DMS53 (cell line): ENCODE data around the gene APOL6.
"Not testable (repeated sequence)": the region's sequence is repeated elsewhere in the genome, so short reads cannot be mapped to it uniquely, and the experiment has no call there.

Experiments used
- DNase-seq: peaks from one replicate; lab custom pipeline; 2025; lab: John Stamatoyannopoulos, UW

The APOL6 gene

DNA sequence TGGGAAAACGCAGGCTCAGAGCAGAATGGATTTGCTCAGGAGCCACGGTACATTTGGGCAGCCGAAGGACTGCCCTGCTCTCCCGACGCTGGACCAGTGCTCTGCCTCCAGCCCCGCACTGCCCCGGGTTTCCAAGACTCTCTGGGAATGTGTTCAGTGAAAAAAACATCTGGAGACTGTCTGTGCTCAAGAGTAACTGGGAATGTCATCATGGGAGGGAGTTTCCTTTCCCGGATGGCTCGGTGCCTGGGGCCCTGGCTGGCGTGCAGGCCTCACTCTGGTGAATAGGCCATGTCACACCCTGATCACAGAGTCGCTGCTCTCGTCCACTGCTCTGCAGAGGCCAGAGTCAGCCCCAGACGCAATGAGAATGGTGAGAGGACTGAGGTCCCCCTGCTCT, 9.8 kb upstream of the APOL6 start:
- DNase-seq: no peak

- no peak for DNase-seq
Measured at GRCh38 chr22:35641494-35642120, 6.6 kb upstream of the APOL6 start.

GRCh38 chr22:35642305-35642741, 5.9 kb upstream of the APOL6 start:
- no peak for DNase-seq

GRCh38 chr22:35643991-35644390, 4.3 kb upstream of the APOL6 start:
- DNase-seq: no peak

DNA sequence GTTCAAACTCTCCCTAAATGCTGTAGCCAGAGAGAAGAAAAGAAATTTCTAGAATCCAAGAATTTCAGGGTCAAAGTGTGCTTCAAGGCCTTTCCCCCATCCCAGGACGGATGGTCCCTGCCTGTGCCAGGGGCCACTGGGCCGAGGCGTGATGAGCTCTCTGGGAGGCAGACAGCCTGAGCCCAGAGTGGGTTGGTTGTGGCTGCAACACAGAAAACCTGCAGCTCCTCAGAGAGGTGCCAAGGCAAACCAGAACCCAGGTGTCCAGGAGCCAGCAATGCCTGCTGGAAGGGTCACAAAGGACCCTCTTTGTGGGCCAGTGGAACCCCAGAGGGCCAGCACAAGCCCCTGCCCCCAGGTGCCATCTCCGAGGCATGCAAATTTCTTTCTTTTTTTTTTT, 2.6 kb upstream of the APOL6 start:
- DNase-seq: no peak

- no peak for DNase-seq
Measured at GRCh38 chr22:35649026-35649553, 844 bp downstream of the APOL6 start.

- no peak for DNase-seq
Measured at GRCh38 chr22:35649636-35650250, 1.5 kb downstream of the APOL6 start.

DNA sequence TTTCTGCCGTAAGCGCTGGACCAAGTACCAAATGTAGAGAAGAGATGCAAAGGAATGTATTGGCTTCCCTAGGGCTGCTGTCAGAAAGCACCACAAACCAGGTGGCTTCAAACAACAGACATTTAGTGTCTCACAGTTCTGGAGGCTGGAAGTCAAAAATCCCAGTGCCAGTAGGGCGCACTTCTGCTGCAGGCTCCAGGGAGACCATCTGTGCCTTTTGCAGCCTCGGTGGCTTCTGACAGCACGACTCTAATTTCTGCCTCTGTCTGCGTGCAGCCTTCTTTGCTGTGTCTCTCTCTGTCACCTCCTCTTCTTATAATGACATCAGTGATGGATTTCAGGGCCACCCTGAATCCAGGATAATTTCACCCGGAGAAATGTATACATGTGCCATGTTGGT, 2.8 kb downstream of the APOL6 start:
- DNase-seq: no peak

DNA sequence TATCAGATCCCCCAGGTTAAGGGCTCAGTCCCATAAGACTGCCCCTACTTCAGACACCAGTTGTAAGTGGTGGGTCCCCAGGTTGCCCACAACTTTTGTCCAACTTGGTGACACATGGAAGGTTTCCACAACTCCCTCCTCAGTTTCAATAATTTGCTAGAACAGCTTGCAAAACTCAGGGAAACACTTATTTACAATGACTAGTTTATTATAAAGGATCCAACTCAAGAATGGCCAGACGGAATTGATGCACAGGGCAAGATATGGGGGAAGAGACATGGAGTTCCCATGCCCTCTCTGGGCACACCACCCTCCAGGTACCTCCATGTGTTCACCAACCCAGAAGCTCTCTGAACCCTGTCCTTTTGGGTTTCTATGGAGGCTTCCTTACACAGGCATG, 5.6 kb downstream of the APOL6 start:
- DNase-seq: no peak

DNA sequence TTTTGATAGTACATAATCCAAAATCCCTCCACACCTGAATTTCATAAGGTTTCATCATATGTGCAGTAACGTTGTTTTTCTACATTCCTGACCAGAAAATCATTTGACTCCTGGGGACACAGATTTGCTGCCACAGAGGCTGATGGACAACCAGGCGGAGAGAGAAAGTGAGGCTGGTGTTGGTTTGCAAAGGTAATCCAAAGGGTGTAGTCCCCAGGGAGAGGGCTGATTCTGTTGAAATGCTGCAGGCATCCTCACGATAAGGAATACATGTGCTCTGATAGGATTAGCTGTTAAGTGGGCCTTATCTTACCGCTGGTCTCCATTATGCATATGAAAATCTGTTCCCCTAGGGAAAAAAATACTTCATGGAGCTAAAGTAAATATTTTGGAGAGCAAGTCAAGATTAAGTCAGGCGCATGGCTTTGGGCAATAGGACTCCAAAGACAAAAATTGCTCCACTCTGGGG, 8.1 kb downstream of the APOL6 start:
- DNase-seq: no peak

DNA sequence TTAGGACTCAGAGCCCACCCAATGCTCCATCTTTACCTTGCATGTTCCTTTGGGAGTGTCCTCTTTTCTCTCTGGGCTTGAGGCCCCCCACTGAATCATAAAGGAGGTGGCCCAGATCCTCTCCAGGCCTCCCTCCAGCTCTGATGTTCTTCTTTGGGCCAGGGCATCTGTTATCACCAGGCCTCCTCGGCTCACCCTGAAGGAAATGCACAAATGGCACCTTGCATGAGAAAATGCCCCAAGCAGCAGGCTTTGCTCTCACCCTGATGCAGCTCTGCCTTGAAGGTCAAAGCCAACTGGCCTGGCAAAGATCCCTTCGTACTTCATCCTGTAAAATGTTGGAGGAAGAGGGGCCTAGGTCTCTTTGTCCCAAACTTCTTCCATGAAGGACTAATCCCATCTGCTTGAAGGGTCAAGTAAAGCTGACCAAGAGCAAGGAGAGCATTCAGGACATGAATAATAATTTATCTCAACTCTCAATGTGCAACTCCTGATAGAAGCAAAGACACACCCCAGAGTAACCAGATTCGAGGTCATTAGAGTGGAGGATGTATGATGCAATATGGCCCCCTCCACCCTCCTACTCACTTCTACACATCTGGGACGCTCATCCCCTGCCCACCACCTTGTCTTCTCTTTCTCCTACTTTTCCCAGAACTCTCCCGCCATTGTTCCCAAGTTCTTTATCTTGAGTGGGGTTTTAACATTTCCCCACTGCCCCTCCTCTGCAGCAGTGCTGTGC, 9.5 kb downstream of the APOL6 start:
- no peak for DNase-seq

DNA sequence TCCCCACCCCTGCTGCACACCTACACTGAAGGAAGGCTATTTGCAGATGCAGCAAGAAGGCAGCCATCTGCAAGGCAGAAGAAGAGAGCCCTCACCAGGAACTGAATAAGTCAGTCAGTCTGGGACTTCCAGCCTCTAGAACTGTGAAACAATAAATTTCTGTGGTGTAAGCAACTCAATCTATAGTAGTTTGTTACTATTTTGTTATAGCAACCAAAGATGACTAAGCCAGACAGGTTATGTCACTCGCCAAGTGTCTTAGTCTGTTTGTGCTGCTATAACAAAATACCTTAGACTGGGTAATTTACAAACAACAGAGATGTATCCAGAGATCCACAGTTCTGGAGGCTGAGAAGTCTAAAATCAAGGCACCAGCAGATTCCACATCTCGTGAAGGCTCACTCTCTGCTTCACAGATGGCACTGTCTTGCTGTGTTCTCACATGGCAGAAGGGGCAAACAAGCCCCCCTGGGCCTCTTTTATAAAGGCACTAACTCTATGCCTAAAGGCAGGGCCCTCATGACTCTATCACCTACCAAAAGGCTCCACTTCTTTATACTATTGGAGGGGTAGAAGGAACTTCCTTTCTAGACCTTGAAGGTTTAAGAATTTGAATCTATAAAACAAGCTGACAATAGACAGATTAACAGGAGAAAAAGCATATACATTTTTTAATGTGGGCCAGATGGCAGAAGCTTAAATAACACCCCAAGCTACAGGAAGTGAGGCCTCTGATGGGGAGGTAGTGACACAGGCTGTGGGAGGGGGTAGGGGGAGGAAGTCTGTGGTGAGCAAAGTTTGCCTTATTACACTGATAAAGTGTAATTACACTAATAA, 12.3 kb downstream of the APOL6 start:
- no peak for DNase-seq

DNA sequence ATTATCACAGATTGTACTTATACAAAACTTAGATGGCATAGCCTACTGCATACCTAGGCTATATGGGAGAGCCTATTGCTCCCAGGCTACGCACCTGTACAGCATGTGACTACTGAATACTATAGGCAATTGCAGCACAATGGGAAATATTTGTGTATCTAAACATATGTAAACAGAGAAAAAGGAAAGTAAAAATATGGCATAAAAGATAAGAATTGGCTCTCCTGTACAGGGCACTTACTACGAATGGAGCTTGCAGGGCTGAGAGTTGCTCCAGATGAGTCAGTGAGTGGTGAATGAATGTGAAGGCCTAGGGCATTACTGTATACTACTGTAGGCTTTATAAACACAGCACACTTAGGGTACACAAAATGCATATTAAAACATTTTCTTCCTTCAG, 13.2 kb downstream of the APOL6 start:
- DNase-seq: no peak

GRCh38 chr22:35662914-35663313, 14.7 kb downstream of the APOL6 start:
- DNase-seq: no peak

- no peak for DNase-seq
Measured at GRCh38 chr22:35663371-35663770, 15.1 kb downstream of the APOL6 start.

DNA sequence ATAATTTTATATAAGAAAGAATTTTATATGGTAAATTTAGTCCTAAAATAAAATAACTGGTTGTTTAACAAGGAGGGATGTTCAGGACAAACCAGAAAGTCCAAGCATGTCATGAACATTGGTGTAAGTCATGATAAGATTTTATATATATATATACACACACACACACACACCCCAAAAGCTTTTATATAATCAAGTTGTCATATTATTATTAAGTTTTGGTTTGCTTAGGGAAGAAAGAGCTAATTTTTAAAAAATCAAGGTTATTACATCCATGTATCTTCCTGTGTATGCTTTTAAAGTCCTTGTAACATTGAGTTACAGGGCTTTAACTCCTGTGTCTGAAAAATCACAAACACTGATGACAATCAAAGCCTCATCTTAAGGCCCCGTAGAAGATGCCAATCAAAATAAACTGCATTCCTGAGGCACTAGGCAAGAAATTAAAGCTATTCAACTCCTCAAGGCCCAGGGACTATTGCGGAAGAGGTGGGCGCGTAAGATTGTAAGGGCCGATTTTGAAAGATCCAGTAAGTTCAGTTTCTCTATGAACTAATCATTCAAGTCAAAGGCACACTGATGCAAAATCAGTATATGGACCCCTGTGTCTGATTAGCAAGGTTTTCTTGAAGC, 16.8 kb downstream of the APOL6 start:
- DNase-seq: peak; percentile 5

- DNase-seq: not testable (repeated sequence)
Measured at GRCh38 chr22:35666699-35667098, 18.5 kb downstream of the APOL6 start.

GRCh38 chr22:35674335-35674734, 26.1 kb downstream of the APOL6 start:
- no peak for DNase-seq

GRCh38 chr22:35676065-35676464, 27.8 kb downstream of the APOL6 start:
- DNase-seq: not testable (repeated sequence)

DNA sequence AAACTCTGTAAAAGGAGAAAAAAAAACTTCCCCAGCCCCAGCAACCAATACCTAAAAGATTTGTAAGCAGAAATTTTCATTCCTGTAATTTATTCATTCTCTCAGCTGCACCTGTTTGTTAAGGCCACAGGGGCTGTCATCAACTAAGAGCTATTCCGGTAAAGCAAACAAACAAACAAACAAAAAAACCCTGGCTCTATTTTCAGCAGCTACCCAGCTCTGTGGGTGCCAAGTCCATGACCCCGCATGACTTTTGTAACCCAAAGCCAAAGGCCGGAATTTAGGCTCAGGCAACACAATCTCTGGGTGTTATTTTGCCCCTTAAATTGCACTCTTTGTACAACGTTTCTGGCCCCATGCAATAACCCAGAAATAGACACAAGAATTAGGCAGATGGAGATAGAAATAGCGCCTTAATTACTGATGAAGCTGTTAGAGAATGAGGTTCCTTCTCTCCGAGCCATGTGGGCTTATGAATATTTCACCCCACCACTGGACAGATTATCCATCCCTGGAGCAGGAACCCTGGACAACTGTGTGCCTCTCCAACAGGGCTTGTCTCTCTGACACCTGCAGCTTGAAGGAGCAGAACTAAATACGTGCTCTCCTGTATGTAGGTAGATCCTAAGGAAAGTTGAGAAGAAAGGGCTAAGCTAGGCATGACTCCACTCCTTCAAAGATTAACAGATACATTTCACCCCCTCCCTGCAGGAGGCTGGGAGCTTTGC, 29.4 kb downstream of the APOL6 start:
- DNase-seq: no peak

DNA sequence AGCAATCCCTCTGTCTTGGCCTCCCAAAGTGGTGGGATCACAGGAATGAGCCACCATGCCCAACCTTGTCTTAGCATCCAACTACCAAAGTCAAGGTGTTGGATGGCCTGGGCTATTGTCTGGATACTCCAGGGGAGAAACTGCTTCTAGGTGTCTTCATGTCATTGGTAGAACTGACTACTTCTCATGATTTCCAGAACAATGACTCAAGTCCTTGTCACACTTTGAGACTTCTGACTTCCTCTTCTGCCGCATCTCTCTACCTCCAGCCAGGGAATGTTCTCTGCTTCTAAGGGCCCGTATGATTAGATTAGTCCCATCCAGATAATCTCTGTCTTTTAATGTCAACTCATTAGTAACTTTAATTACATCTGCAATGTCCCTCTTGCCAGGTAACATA, 30.6 kb downstream of the APOL6 start:
- DNase-seq: no peak
